Measurements from ENCODE around the gene DIABLO.

DIABLO gene

GRCh38 chr12:122172262-122172939 lies 53.5 kb downstream of the DIABLO start:
- no peaks in the 10 kb centered on the region for H3K79me2 ChIP-seq (ENCODE audit: insufficient read depth, low read length)
- no peaks in the 10 kb centered on the region for H4K20me1 ChIP-seq (ENCODE audit: low read depth, low read length)
- no peak overlapping the region for H2AFZ ChIP-seq (ENCODE audit: low read depth, low read length, severe bottlenecking)
- no peaks in the 10 kb centered on the region for H3K36me3 ChIP-seq (ENCODE audit: low read length)
- H3K27ac ChIP-seq (ENCODE audit: low read depth, low read length): no peak overlapping the region
- no peak overlapping the region for H3K4me3 ChIP-seq (ENCODE audit: insufficient read depth, low read length, poor library complexity, severe bottlenecking)
- H3K9me2 ChIP-seq (replicated peaks; ENCODE audit: insufficient read depth, low read length): no peaks in the 10 kb centered on the region
- H3K9me3 ChIP-seq (ENCODE audit: insufficient read depth, low read length): no peaks in the 10 kb centered on the region
- H3K4me2 ChIP-seq (ENCODE audit: low read depth, low read length, poor library complexity, severe bottlenecking): no peak overlapping the region
- TF ChIP-seq CTCF (IDR thresholded peaks at IDR 0.05; ENCODE audit: insufficient read depth, low read length, poor library complexity, severe bottlenecking): no peak
- no peak for TF ChIP-seq EZH2phosphoT487 (conservative IDR thresholded peaks at IDR 0.05; ENCODE audit: low read length)
- no peak overlapping the region for H3K9ac ChIP-seq (ENCODE audit: low read length)
- H3F3A ChIP-seq (ENCODE audit: insufficient read depth): no peaks in the 10 kb centered on the region
- no peaks in the 10 kb centered on the region for H3K27me3 ChIP-seq (ENCODE audit: low read length)

GRCh38 chr12:122171399-122171798 lies 54.5 kb downstream of the DIABLO start:
- H3K27ac ChIP-seq (ENCODE audit: low read depth, low read length): no peak overlapping the region
- H3K9ac ChIP-seq (ENCODE audit: low read length): no peak overlapping the region
- TF ChIP-seq CTCF (IDR thresholded peaks at IDR 0.05; ENCODE audit: insufficient read depth, low read length, poor library complexity, severe bottlenecking): no peak
- TF ChIP-seq EZH2phosphoT487 (conservative IDR thresholded peaks at IDR 0.05; ENCODE audit: low read length): no peak
- H3K27me3 ChIP-seq (ENCODE audit: low read length): no peaks in the 10 kb centered on the region
- no peak overlapping the region for H3K4me2 ChIP-seq (ENCODE audit: low read depth, low read length, poor library complexity, severe bottlenecking)
- no peaks in the 10 kb centered on the region for H3F3A ChIP-seq (ENCODE audit: insufficient read depth)
- no peaks in the 10 kb centered on the region for H4K20me1 ChIP-seq (ENCODE audit: low read depth, low read length)
- no peaks in the 10 kb centered on the region for H3K9me3 ChIP-seq (ENCODE audit: insufficient read depth, low read length)
- H3K9me2 ChIP-seq (replicated peaks; ENCODE audit: insufficient read depth, low read length): no peaks in the 10 kb centered on the region
- H3K4me3 ChIP-seq (ENCODE audit: insufficient read depth, low read length, poor library complexity, severe bottlenecking): no peak overlapping the region
- H3K36me3 ChIP-seq (ENCODE audit: low read length): no peaks in the 10 kb centered on the region
- no peaks in the 10 kb centered on the region for H3K79me2 ChIP-seq (ENCODE audit: insufficient read depth, low read length)
- H2AFZ ChIP-seq (ENCODE audit: low read depth, low read length, severe bottlenecking): no peak overlapping the region

GRCh38 chr12:122168492-122168891 lies 57.4 kb downstream of the DIABLO start:
- Histone ChIP-seq H3K4me3 (ENCODE audit: insufficient read depth, low read length, poor library complexity, severe bottlenecking) (no peak overlapping the region), H3F3A (ENCODE audit: insufficient read depth) (no peaks in the 10 kb centered on the region), H3K27me3 (ENCODE audit: low read length) (no peaks in the 10 kb centered on the region), H3K4me2 (ENCODE audit: low read depth, low read length, poor library complexity, severe bottlenecking) (no peak overlapping the region), H3K9me2 (replicated peaks; ENCODE audit: insufficient read depth, low read length) (no peaks in the 10 kb centered on the region), H3K9me3 (ENCODE audit: insufficient read depth, low read length) (no peaks in the 10 kb centered on the region), H3K79me2 (ENCODE audit: insufficient read depth, low read length) (no peaks in the 10 kb centered on the region), H3K36me3 (ENCODE audit: low read length) (no peaks in the 10 kb centered on the region), H4K20me1 (ENCODE audit: low read depth, low read length) (no peaks in the 10 kb centered on the region), H3K9ac (ENCODE audit: low read length) (no peak overlapping the region), H3K27ac (ENCODE audit: low read depth, low read length) (no peak overlapping the region), H2AFZ (ENCODE audit: low read depth, low read length, severe bottlenecking) (no peak overlapping the region)
- TF ChIP-seq EZH2phosphoT487 (conservative IDR thresholded peaks at IDR 0.05; ENCODE audit: low read length) (no peak), CTCF (IDR thresholded peaks at IDR 0.05; ENCODE audit: insufficient read depth, low read length, poor library complexity, severe bottlenecking) (no peak)
